ENCODE results near the gene RPS27.

Gene RPS27

DNA sequence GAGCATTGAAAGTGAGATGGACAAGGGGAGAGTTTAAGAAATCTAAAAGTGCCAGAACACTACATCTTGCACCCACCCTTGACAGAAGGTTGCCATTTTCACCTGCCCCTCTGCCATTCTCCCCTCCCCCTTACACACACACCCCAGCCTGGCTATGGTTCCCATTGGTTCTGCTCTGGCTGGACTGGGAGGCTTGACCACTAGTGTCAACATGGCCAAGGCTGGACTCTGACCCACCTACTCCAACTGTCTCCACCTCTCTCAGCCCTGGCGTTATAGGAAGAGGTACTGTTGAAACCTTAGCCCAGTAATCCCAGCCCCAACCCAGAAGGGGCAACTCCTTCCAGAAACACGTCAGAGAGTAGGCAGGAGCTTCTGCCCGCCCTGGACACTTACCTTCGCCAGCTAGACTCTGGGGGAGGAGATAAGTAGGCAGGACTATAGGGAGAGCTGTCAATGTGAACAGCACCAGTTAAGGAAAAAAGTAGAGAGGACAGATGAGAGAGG is 36.6 kb upstream of the RPS27 start:
- POLR2A ChIA-PET = interaction anchor here (1.1 kb wide), 1 partner anchor 9 kb away, joined by 5 read pairs; the partner anchor contains the start of gene SLC39A1
- no peak for DNase-seq (ENCODE audit: extremely low spot score)
- CTCF ChIA-PET = interaction anchor here (0.9 to 1.7 kb wide), 6 partner anchors 8 to 33 kb away, joined by 3 to 6 read pairs (median 4); partner anchors contain the start of genes CREB3L4, RAB13 and SLC39A1
- TF ChIP-seq, protein P1, sequence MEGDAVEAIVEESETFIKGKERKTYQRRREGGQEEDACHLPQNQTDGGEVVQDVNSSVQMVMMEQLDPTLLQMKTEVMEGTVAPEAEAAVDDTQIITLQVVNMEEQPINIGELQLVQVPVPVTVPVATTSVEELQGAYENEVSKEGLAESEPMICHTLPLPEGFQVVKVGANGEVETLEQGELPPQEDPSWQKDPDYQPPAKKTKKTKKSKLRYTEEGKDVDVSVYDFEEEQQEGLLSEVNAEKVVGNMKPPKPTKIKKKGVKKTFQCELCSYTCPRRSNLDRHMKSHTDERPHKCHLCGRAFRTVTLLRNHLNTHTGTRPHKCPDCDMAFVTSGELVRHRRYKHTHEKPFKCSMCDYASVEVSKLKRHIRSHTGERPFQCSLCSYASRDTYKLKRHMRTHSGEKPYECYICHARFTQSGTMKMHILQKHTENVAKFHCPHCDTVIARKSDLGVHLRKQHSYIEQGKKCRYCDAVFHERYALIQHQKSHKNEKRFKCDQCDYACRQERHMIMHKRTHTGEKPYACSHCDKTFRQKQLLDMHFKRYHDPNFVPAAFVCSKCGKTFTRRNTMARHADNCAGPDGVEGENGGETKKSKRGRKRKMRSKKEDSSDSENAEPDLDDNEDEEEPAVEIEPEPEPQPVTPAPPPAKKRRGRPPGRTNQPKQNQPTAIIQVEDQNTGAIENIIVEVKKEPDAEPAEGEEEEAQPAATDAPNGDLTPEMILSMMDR (IDR thresholded peaks at IDR 0.05; ENCODE audit: control extremely low read depth, extremely low read depth, low read depth, missing control alignments) = no peak

DNA sequence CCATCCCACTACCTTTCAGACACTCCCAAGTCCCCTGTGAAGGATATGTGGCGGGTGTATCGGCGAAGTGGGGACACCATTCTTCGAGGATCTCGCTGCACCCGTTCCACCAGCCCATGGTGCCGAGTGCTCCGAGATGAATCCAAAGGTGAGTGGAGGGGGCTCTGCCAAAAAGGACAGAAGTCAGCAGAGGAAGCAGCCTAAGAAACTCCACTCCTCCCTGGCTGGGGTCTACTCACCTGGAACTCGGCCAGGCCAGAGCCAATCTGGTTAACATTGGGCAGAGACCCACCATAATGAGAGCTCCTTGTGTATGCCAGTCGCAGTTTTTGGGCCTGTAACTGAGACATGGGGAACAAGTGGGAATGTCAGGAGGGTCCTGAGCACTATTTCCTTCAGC is 35.7 kb upstream of the RPS27 start:
- POLR2A ChIA-PET = interaction anchor here (1.2 kb wide), 1 partner anchor 9 kb away, joined by 3 read pairs; no protein-coding TSS in a partner anchor
- no peak for DNase-seq (ENCODE audit: extremely low spot score)
- TF ChIP-seq, protein P1 (IDR thresholded peaks at IDR 0.05; ENCODE audit: control extremely low read depth, extremely low read depth, low read depth, missing control alignments) = no peak
- CTCF ChIA-PET = interaction anchor here (1.1 to 1.7 kb wide), 3 partner anchors 9 to 31 kb away, joined by 3 to 6 read pairs (median 4); partner anchors contain the start of genes RAB13 and SLC39A1

DNA sequence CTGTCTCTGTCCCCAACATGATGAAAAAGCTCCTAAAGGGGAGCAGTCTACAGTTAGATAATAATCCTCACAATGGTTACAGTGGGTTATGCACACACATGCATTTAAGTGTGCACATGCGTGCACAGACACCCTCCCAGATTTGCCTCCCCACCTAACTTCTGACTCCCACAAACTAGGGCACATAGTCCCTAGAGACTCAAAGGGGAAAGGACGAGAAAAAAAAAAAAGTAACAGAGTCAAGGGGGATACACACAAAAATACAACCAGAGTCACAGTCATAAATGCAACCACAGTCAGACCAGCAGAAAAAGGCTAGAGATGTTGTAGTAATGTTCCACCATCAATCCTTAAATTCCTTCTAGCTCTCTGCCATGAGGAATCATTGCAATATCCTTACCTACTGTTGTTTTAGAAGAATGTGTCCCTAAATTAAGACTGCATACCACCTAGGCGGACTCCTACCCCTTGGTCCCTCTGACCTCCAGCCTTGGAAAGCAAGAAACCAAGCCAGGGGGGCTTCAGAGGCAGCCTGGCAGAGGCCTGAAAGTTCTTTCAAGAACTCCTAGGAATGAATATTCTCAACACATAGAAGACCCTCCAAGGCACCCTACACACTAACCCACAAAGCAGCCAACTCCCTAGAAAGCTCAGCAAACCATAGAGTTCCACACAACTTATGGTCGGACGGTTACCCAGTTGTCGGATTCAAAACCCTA is 33.4 kb upstream of the RPS27 start:
- POLR2A ChIA-PET = interaction anchor here (1.7 kb wide), 1 partner anchor 11 kb away, joined by 6 read pairs; the partner anchor contains the start of gene DENND4B
- no peak for DNase-seq (ENCODE audit: extremely low spot score)
- CTCF ChIA-PET = interaction anchor here (1.2 to 2.9 kb wide), 5 partner anchors 10 to 30 kb away, joined by 3 to 33 read pairs (median 3); partner anchors contain the start of genes CREB3L4 and DENND4B
- TF ChIP-seq, protein P1 (IDR thresholded peaks at IDR 0.05; ENCODE audit: control extremely low read depth, extremely low read depth, low read depth, missing control alignments) = no peak

DNA sequence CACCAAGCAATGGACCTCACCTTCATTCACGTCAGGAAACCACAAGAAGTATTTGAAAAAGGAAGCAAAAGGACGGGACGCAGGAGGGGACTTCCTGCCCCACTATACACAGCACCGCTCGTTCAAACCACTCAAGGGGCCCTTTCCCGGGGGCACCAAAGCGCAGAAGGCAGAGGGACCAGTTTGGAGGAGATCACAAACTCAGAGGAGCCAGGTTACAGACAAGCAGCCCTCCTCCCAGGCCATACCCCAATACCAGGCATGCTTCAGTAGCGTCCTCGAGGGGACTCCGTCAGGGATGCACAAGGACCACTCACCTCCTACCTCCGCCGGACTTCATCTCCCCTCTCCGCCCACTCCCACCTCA is 32.8 kb upstream of the RPS27 start:
- TF ChIP-seq, protein P1 (IDR thresholded peaks at IDR 0.05; ENCODE audit: control extremely low read depth, extremely low read depth, low read depth, missing control alignments) = no peak
- POLR2A ChIA-PET = interaction anchor here (0.5 to 1.7 kb wide), 3 partner anchors 10 to 35 kb away, joined by 3 to 9 read pairs (median 3); partner anchors contain the start of gene CREB3L4
- CTCF ChIA-PET = interaction anchor here (1.2 to 2.9 kb wide), 4 partner anchors 9 to 18 kb away, joined by 3 to 33 read pairs (median 8); partner anchors contain the start of genes CREB3L4 and DENND4B
- DNase-seq (ENCODE audit: extremely low spot score) = peak; percentile 59

DNA sequence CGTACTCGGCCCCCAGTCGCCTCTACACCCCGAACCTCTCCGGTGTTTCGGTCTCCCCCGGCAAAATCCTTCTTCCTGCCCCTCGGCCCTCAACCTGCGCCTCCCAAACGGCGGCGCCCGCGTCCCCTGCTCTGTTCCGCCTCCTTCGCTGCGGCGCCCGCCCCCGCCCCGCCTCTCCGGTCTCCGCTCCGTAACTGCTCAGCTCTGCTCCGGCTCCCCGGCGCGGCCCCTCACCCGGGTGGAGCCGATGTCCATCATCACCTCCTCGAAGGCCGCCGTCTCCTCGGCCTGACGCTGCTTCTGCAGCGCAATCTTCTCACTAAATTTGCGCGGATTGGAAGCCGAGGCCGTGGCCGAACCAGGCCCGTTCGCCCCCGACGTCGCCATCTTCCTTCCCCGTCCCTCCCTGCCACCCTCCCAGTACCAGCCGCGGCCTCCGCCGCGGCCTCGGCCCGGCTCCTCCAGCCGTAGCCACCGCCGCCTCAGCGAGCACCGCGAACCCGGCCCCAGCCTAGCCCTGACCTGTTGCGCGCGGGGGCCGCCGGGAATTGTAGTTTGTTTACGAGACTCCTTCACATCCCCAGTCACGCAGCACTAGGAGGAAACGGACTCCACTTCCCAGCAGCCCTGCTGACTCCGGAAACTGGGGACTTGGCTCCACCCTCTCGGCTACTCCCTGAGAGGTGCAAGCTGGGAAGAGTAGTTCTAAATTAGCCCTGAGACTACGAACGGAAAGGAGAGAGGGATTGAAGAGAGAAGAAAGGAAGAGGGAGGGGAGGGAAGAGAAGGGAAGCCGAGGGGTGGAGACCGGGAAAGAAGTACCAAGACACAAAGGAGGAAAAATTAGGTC is 32.2 kb upstream of the RPS27 start, which contains the start of gene CRTC2:
CRTC2 (minus strand) TSS at position 502 of the 850 bp plus-strand sequence; CDS start at position 387, 115 bp downstream.
- CTCF ChIA-PET = interaction anchor here (0.7 to 2.9 kb wide), 7 partner anchors 8 to 161 kb away, joined by 3 to 33 read pairs (median 4); partner anchors contain the start of genes CREB3L4 and DENND4B
- TF ChIP-seq, protein P1 (IDR thresholded peaks at IDR 0.05; ENCODE audit: control extremely low read depth, extremely low read depth, low read depth, missing control alignments) = no peak
- POLR2A ChIA-PET = interaction anchor here (0.5 to 1.7 kb wide), 6 partner anchors 9 to 35 kb away, joined by 3 to 9 read pairs (median 4); partner anchors contain the start of genes CREB3L4 and DENND4B
- peak; percentile 97 for DNase-seq (ENCODE audit: extremely low spot score)

Measured in GM10248 (cell line).